OCI-LY3 (cell line): ENCODE measurements around the gene MAST2.

ENCODE experiments used
- H2AFZ ChIP-seq: fragments of 200-600, 300-600 bp; shearing (Covaris generic); 2 replicates; pipeline ENCODE4 v1.6.0; 2014; ENCODE audit warnings: antibody characterized with exemption, low read depth, low read length
- H3K27ac ChIP-seq: fragments of 200-600, 300-600 bp; sonication (generic); 2 replicates; pipeline ENCODE4 v1.5.1; 2014; ENCODE audit warnings: mild to moderate bottlenecking, low read length, moderate library complexity, mixed read lengths
- H3K27me3 ChIP-seq: fragments of 200-600, 300-600 bp; sonication (generic); 2 replicates; pipeline ENCODE4 v1.6.1; 2014; ENCODE audit warnings: low read depth, low read length, mixed read lengths
- H3K36me3 ChIP-seq: fragments of 200-600, 300-600 bp; sonication (generic); replicated peaks from 2 replicates; pipeline ENCODE3; 2014; ENCODE audit warnings: low read depth, low read length, mixed read lengths
- H3K4me1 ChIP-seq: fragments of 300-600, 200-600 bp; sonication (generic); 2 replicates; pipeline ENCODE4 v1.6.1; 2014; ENCODE audit warnings: low read length, mixed read lengths
- H3K4me2 ChIP-seq: fragments of 200-600, 300-600 bp; sonication (generic); 2 replicates; pipeline ENCODE4 v1.6.1; 2014; ENCODE audit warnings: low read length, mixed read lengths
- H3K4me3 ChIP-seq: fragments of 300-600, 200-600 bp; sonication (generic); 2 replicates; pipeline ENCODE4 v1.5.1; 2014; ENCODE audit warnings: antibody characterized with exemption, mild to moderate bottlenecking, low read length, moderate library complexity
- H3K79me2 ChIP-seq: fragments of 300-600, 200-600 bp; shearing (Covaris generic); 2 replicates; pipeline ENCODE4 v1.6.1; 2014; ENCODE audit warnings: mild to moderate bottlenecking, low read length, mixed read lengths
- H3K9ac ChIP-seq: fragments of 300-600, 200-600 bp; shearing (Covaris generic); 2 replicates; pipeline ENCODE4 v1.6.0; 2014; ENCODE audit warnings: mild to moderate bottlenecking, low read length, moderate library complexity
- H3K9me3 ChIP-seq: fragments of 200-600, 300-600 bp; shearing (Covaris generic); 2 replicates; pipeline ENCODE4 v1.6.1; 2014; ENCODE audit warnings: low read length, mixed read lengths; ENCODE audit not compliant: insufficient read depth
- H4K20me1 ChIP-seq: fragments of 200-600, 300-600 bp; sonication (generic); 2 replicates; pipeline ENCODE4 v1.6.1; 2016; ENCODE audit warnings: low read length, mixed read lengths; ENCODE audit not compliant: insufficient read depth
- EZH2phosphoT487 ChIP-seq: fragments of 200-600 bp; shearing (Covaris generic); IDR thresholded peaks from 2 replicates; pipeline ENCODE4 v1.6.1; 2018; ENCODE audit warnings: antibody characterized with exemption, mixed run types, low read depth
- TF ChIP-seq, protein P1 (sequence below): fragments of 200-600, 300-600 bp; sonication (generic); IDR thresholded peaks from 2 replicates; pipeline ENCODE4 v1.5.1; 2014; ENCODE audit warnings: antibody characterized with exemption, low read length, low read depth

MAST2 gene

DNA sequence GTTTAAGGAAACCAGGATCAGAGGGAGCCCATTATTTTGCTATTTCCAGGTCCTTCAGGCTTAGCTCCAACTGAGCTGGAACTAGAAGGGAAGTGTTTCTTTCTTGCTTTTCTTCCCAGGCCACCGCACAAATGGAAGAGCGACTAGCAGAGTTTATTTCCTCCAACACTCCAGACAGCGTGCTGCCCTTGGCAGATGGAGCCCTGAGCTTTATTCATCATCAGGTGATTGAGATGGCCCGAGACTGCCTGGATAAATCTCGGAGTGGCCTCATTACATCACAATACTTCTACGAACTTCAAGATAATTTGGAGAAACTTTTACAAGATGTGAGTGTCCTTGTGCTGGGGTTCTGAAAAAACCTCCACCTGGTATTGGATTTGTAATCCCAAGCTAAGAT is 207.2 kb downstream of the MAST2 start:
- Histone ChIP-seq H3K9ac (no peak overlapping the region), H4K20me1 (no peaks in the 10 kb centered on the region), H3K4me3 (no peak overlapping the region), H3K4me2 (no peak overlapping the region), H3K4me1 (no peaks in the 10 kb centered on the region), H3K79me2 (no peaks in the 10 kb centered on the region), H3K9me3 (no peaks in the 10 kb centered on the region), H2AFZ (no peak overlapping the region), H3K27me3 (no peaks in the 10 kb centered on the region), H3K27ac (no peak overlapping the region), H3K36me3 (no peaks in the 10 kb centered on the region)
- no peak for TF ChIP-seq EZH2phosphoT487
- TF ChIP-seq, protein P1, sequence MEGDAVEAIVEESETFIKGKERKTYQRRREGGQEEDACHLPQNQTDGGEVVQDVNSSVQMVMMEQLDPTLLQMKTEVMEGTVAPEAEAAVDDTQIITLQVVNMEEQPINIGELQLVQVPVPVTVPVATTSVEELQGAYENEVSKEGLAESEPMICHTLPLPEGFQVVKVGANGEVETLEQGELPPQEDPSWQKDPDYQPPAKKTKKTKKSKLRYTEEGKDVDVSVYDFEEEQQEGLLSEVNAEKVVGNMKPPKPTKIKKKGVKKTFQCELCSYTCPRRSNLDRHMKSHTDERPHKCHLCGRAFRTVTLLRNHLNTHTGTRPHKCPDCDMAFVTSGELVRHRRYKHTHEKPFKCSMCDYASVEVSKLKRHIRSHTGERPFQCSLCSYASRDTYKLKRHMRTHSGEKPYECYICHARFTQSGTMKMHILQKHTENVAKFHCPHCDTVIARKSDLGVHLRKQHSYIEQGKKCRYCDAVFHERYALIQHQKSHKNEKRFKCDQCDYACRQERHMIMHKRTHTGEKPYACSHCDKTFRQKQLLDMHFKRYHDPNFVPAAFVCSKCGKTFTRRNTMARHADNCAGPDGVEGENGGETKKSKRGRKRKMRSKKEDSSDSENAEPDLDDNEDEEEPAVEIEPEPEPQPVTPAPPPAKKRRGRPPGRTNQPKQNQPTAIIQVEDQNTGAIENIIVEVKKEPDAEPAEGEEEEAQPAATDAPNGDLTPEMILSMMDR: no peak

DNA sequence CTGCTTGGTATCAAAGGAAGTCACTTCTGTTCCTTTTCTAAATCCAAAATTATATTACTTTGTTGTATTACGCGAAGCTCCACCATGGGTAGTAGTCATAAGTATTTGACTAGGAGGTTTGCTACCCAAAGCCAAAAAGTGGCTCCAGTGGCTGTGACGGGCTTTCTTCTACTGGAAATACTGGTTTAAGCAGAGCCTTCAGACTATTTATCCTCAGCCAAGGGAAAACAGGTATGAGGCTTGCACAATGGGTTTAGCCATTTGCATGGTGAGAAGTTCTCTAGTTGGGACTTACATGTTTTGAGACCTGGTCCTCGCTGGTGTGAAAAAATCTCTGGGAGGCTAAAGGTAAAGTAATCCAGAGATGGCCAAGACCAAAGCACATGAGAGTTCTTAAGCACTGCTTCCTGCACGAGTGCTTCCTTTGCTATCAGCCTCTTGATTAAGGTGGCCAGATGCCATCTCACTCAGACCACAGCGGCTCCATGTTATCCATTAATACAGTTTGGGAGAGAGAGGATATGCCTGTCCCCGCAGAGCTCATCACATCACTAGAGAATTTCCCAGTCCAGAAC is 207.8 kb downstream of the MAST2 start:
- Histone ChIP-seq H3K9ac (no peak overlapping the region), H3K79me2 (no peaks in the 10 kb centered on the region), H2AFZ (no peak overlapping the region), H3K27ac (no peak overlapping the region), H3K4me2 (no peak overlapping the region), H3K4me3 (no peak overlapping the region), H3K27me3 (no peaks in the 10 kb centered on the region), H3K4me1 (no peaks in the 10 kb centered on the region), H3K9me3 (no peaks in the 10 kb centered on the region), H3K36me3 (no peaks in the 10 kb centered on the region), H4K20me1 (no peaks in the 10 kb centered on the region)
- TF ChIP-seq EZH2phosphoT487: no peak
- TF ChIP-seq, protein P1: no peak

DNA sequence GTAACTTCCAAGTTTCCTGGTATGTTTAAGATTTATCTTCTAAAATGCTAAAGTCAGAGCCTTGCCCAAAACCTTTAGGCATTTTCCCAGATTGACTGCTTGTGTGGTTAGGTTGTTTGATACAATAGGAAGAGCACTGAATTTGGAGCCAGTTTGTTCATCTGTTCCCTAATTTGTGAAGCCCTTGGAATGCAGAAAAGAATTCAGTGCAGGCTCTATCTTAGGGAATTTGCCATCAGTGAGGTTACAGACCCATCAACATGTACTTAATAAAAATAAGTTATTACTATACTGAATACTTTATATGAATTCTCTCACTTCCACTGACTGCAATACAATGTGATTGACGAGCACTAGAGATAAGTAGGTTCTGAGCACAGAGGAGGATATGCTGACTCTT is 208.8 kb downstream of the MAST2 start:
- Histone ChIP-seq H3K27ac (no peak overlapping the region), H3K9me3 (no peaks in the 10 kb centered on the region), H3K4me2 (no peak overlapping the region), H3K9ac (no peak overlapping the region), H3K36me3 (no peaks in the 10 kb centered on the region), H3K27me3 (no peaks in the 10 kb centered on the region), H2AFZ (no peak overlapping the region), H3K4me3 (no peak overlapping the region), H3K79me2 (no peaks in the 10 kb centered on the region), H3K4me1 (no peaks in the 10 kb centered on the region), H4K20me1 (no peaks in the 10 kb centered on the region)
- TF ChIP-seq EZH2phosphoT487: no peak
- TF ChIP-seq, protein P1: no peak

DNA sequence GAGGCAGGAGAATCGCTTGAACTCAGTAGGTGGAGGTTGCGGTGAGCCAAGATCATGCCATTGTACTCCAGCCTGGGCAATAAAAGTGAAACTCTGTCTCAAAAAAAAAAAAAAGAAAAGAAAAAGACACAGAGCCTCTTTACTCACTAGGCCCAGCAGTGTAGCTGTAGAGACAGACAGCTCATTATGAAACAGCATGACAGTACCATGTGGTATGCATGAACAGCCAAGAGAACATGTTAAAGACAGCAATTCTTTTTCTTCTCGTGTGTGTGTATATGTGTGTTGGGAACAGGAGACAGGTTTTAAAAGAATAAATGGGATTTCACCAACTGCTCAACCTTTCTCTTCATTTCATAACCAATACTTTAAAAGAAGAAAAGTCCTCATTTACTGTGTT is 210.2 kb downstream of the MAST2 start:
- Histone ChIP-seq H3K4me3 (no peak overlapping the region), H3K9ac (no peak overlapping the region), H3K9me3 (no peaks in the 10 kb centered on the region), H3K4me1 (no peaks in the 10 kb centered on the region; the same call in 1 of the 2 replicates), H3K4me2 (no peak overlapping the region), H3K79me2 (no peaks in the 10 kb centered on the region), H3K36me3 (no peaks in the 10 kb centered on the region), H2AFZ (no peak overlapping the region), H4K20me1 (no peaks in the 10 kb centered on the region), H3K27me3 (no peaks in the 10 kb centered on the region), H3K27ac (no peak overlapping the region)
- TF ChIP-seq, protein P1: no peak
- no peak for TF ChIP-seq EZH2phosphoT487
